Measurements from ENCODE around the gene HNF1B. TPM values are rescaled to one million over a fixed set of nuclear protein-coding genes. Genes with fewer than 3 reads are reported as not detected.

HNF1B gene
- total and polyA plus RNA-seq, 10 of the 15 experiments (the other 5 are each of a cell fraction or from before 2014, with no cell fraction given) = 0.51 to 12.7 (median 1.9) TPM

GRCh38 chr17:37750768-37751475, 6.1 kb upstream of the HNF1B start (continued):
- TF ChIP-seq, protein P1, sequence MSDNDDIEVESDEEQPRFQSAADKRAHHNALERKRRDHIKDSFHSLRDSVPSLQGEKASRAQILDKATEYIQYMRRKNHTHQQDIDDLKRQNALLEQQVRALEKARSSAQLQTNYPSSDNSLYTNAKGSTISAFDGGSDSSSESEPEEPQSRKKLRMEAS (IDR thresholded peaks at IDR 0.05; ENCODE audit: low read depth, low read length) = no peak
- TF ChIP-seq RUNX3 (IDR thresholded peaks at IDR 0.05; ENCODE audit: low read length) = peak; percentile 77

DNA sequence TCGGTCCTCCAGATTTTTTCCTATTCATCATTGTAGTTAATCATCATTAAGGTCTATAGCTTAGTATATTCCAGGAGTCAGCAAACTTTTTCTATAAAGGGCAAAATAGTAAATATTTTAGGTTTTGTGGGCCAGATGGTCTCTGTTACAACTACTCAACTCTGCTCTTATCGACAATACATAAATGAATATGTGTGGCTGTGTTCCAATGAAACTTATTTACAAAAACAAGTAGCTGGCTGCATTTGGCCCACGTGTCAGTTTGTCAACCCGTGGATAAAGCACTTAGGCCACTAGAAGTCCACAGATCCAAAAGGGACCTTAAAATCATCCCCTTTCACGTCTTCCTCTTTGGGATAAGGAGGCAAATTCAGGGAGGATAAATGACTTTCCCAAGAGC, 5.4 kb upstream of the HNF1B start:
- ATAC-seq (no peak), DNase-seq (ENCODE audit: low read depth, low spot score) (no peak), FAIRE-seq (no peak)
- H3K4me3 ChIP-seq = no peak overlapping the region
- no peaks in the 10 kb centered on the region for H3K36me3 ChIP-seq (ENCODE audit: control insufficient read depth in 2 of 2, insufficient read depth in 2 of 2, low read length in 1 of 2)
- H3K4me2 ChIP-seq (ENCODE audit: control insufficient read depth, insufficient read depth) = no peak overlapping the region
- BruUV-seq (replicated peaks) = no TSS peak
- SMC1A ChIA-PET (ENCODE audit: uncharacterized antibody, unreplicated experiment) = interaction anchor here (0.8 to 8.5 kb wide), 5 partner anchors 15 to 144 kb away, joined by 3 to 167 read pairs (median 3); no protein-coding TSS in a partner anchor
- POLR2A ChIA-PET = interaction anchor here (1.1 to 1.9 kb wide), 4 partner anchors 13 to 23 kb away, joined by 7 to 11 read pairs (median 8); no protein-coding TSS in a partner anchor
- CTCF ChIA-PET = interaction anchor here (0.5 to 2.9 kb wide), 5 partner anchors 10 to 170 kb away, joined by 3 to 10 read pairs (median 3); no protein-coding TSS in a partner anchor
- H3K27me3 ChIP-seq (replicated peaks in 1 of 2; ENCODE audit: control insufficient read depth in 2 of 2, insufficient read depth in 2 of 2, low read length in 1 of 2) = no peaks in the 10 kb centered on the region
- RAD21 ChIA-PET (ENCODE audit: unreplicated experiment) = interaction anchor here (1.0 to 1.4 kb wide), 7 partner anchors 12 to 100 kb away, joined by 3 to 8 read pairs (median 3); no protein-coding TSS in a partner anchor
- peaks cover 27% of the 10 kb centered on the region for H3K4me1 ChIP-seq (ENCODE audit: control insufficient read depth, insufficient read depth, low read length)
- H3K27ac ChIP-seq (ENCODE audit: control insufficient read depth, insufficient read depth) = no peak overlapping the region
- H4K20me1 ChIP-seq (ENCODE audit: control insufficient read depth, insufficient read depth) = no peaks in the 10 kb centered on the region
- H3K9me3 ChIP-seq (replicated peaks; ENCODE audit: control insufficient read depth, insufficient read depth, low read length) = no peaks in the 10 kb centered on the region
- 51% methylated on average over 5 of the region's 5 CpGs for WGBS (ENCODE audit: insufficient coverage, insufficient replicate concordance, low lambda C conversion rate, missing lambda C conversion rate)
- no peaks in the 10 kb centered on the region for H3K79me2 ChIP-seq (ENCODE audit: control insufficient read depth, insufficient read depth, low read length)
- H3K9ac ChIP-seq (ENCODE audit: control insufficient read depth, insufficient read depth, low read length) = no peak overlapping the region
- in situ Hi-C loops (cut with MboI) = no loop called here
- no peak overlapping the region for H2AFZ ChIP-seq (ENCODE audit: control insufficient read depth, low read depth, low read length)
- intact Hi-C loops (cut with micrococcal nuclease; ENCODE audit: unreplicated experiment) = no loop called here
- TF ChIP-seq NFYB (IDR thresholded peaks at IDR 0.05; ENCODE audit: insufficient read depth, low read depth, low read length) = no peak
- TF ChIP-seq, protein P2, sequence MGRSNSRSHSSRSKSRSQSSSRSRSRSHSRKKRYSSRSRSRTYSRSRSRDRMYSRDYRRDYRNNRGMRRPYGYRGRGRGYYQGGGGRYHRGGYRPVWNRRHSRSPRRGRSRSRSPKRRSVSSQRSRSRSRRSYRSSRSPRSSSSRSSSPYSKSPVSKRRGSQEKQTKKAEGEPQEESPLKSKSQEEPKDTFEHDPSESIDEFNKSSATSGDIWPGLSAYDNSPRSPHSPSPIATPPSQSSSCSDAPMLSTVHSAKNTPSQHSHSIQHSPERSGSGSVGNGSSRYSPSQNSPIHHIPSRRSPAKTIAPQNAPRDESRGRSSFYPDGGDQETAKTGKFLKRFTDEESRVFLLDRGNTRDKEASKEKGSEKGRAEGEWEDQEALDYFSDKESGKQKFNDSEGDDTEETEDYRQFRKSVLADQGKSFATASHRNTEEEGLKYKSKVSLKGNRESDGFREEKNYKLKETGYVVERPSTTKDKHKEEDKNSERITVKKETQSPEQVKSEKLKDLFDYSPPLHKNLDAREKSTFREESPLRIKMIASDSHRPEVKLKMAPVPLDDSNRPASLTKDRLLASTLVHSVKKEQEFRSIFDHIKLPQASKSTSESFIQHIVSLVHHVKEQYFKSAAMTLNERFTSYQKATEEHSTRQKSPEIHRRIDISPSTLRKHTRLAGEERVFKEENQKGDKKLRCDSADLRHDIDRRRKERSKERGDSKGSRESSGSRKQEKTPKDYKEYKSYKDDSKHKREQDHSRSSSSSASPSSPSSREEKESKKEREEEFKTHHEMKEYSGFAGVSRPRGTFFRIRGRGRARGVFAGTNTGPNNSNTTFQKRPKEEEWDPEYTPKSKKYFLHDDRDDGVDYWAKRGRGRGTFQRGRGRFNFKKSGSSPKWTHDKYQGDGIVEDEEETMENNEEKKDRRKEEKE (IDR thresholded peaks at IDR 0.05) = no peak
- TF ChIP-seq GATAD2B (conservative IDR thresholded peaks at IDR 0.05; ENCODE audit: low read depth) = no peak
- TF ChIP-seq SUPT20H (IDR thresholded peaks at IDR 0.05; ENCODE audit: borderline replicate concordance, control insufficient read depth, low read depth, low read length) = no peak
- TF ChIP-seq EZH2 (IDR thresholded peaks at IDR 0.05; ENCODE audit: borderline replicate concordance, control insufficient read depth, low read depth, low read length) = no peak
- no peak for TF ChIP-seq ZNF274 (IDR thresholded peaks at IDR 0.05; ENCODE audit: insufficient read depth, insufficient read length)
- TF ChIP-seq CBX3 (IDR thresholded peaks at IDR 0.05; ENCODE audit: borderline replicate concordance, low read depth) = no peak
- no peak for TF ChIP-seq BMI1 (IDR thresholded peaks at IDR 0.05; ENCODE audit: borderline replicate concordance)
- TF ChIP-seq NR2C2 (IDR thresholded peaks at IDR 0.05; ENCODE audit: borderline replicate concordance, control insufficient read depth, insufficient read length, low read depth) = no peak
- TF ChIP-seq TCF12 (IDR thresholded peaks at IDR 0.05; ENCODE audit: low read depth, low read length) = no peak
- no peak for TF ChIP-seq RFX5 (IDR thresholded peaks at IDR 0.05; ENCODE audit: low read depth, low read length)
- TF ChIP-seq IKZF1 (conservative IDR thresholded peaks at IDR 0.05) = no peak
- no peak for TF ChIP-seq TCF7 (IDR thresholded peaks at IDR 0.05; ENCODE audit: borderline replicate concordance)
